Endometrial microvascular endothelial cells (primary cell): Measurements from ENCODE around the gene PLEKHN1. TPM values are rescaled to one million over a fixed set of nuclear protein-coding genes. Genes with fewer than 3 reads are reported as not detected.

ENCODE experiments used
- in situ Hi-C: cut with HindIII; loops from 2 replicates; pipeline ENCODE4 v1.10.0; 2017; ENCODE audit warnings: low sequenced_read_pairs, low pct_unique_long_range_greater_than_20kb; ENCODE audit errors: inconsistent ontology term
- total RNA-seq: library from RNA; depleted of rRNA; stranded (reverse); fragments of >200 nt; gene quantifications from one replicate; pipeline ENCODE4 v1.2.3, GENCODE V29; 2015; ENCODE audit errors: inconsistent ontology term

The PLEKHN1 gene
- total RNA-seq, 1 donor from 2014 or later: 0.56 TPM

GRCh38 chr1:954927-955326 is 11.4 kb upstream of the PLEKHN1 start:
- in situ Hi-C loops: no loop called here

GRCh38 chr1:955474-955873 is 10.8 kb upstream of the PLEKHN1 start:
- in situ Hi-C loops: no loop called here

GRCh38 chr1:956636-957035 is 9.6 kb upstream of the PLEKHN1 start:
- in situ Hi-C loops: no loop called here

- in situ Hi-C loops: no loop called here
These were observed 7.2 kb upstream of the PLEKHN1 start, which contains the start of gene NOC2L for GRCh38 chr1:958823-959730. NOC2L (minus strand) TSS chr1:959256; CDS start chr1:959240, 16 bp downstream.

- in situ Hi-C loops: no loop called here
These were observed 6.4 kb upstream of the PLEKHN1 start for GRCh38 chr1:959731-960362.

GRCh38 chr1:960363-961131 is 5.7 kb upstream of the PLEKHN1 start, which contains the start of gene KLHL17:
KLHL17 (plus strand) TSS chr1:960584; CDS start chr1:960694, 110 bp downstream.
- in situ Hi-C loops: no loop called here

GRCh38 chr1:961132-961669 is 5.1 kb upstream of the PLEKHN1 start:
- in situ Hi-C loops: no loop called here

GRCh38 chr1:962381-963300 is 3.6 kb upstream of the PLEKHN1 start:
- in situ Hi-C loops: no loop called here

GRCh38 chr1:963301-963651 is 3.0 kb upstream of the PLEKHN1 start:
- in situ Hi-C loops: no loop called here

GRCh38 chr1:963746-964525 is 2.3 kb upstream of the PLEKHN1 start:
- in situ Hi-C loops: no loop called here

- in situ Hi-C loops: no loop called here
These were observed 1.4 kb upstream of the PLEKHN1 start for GRCh38 chr1:964691-965525.

- in situ Hi-C loops: no loop called here
These were observed 652 bp upstream of the PLEKHN1 start for GRCh38 chr1:965526-966134.

- in situ Hi-C loops: no loop called here
These were observed 520 bp downstream of the PLEKHN1 start for GRCh38 chr1:966704-967300.

GRCh38 chr1:967466-968343 is 1.4 kb downstream of the PLEKHN1 start:
- in situ Hi-C loops: no loop called here

GRCh38 chr1:969260-969855 is 3.1 kb downstream of the PLEKHN1 start:
- in situ Hi-C loops: no loop called here
